ENCODE results near the gene GFPT2. TPM values are rescaled to one million over a fixed set of nuclear protein-coding genes. Genes with fewer than 3 reads are reported as not detected.

Gene GFPT2
- total and polyA plus RNA-seq, 2 of the 8 experiments (the other 6 are each of a cell fraction or from before 2014, with no cell fraction given): 83.7 to 143 TPM

DNA sequence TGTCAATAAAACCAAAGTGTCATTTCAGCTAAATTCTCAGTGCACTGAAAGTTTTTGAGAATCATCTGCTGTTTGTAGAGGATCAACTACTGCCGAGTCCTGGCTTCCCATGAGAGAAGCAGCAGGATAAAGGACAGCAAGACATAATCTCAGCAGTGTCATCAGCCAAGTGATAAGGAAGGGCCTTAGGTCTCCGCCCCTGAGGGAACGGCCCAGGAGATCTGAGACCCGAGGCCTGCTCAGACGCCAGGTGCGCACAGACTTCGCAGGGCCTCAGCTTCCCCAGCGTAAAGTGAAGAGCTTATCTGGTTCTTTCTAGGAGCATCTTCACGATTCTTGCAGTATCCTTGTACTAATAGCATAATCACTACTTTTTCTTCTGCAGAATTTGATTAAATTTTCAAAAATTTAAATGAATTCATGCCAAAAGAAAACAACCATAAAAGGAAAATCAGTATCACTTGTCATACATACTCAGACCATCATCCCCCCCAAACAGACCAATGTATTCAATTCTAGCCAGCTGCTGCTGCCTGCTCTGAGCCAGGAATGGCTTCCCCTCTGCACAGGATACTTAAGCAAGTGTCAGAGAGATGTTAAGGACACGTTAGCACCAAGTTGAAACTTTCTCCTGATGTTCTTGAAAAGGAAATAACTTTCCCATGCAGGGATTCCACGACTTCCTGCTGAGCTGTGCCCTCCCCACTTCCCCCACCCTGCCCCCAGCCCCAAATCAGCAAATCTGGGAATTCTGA is 2.2 kb downstream of the GFPT2 start:
- 77% methylated on average over 11 of the region's 11 CpGs; no CpG with 5 or more reads in 1 of the 2 experiments for WGBS, 2 experiments (ENCODE audit: extremely low coverage in 1 of 2, insufficient coverage in 1 of 2, insufficient read length in 1 of 2, insufficient replicate concordance in 2 of 2, low coverage in 1 of 2, low lambda C conversion rate in 2 of 2, missing lambda C conversion rate in 1 of 2)
- Histone ChIP-seq H4K91ac (replicated peaks; ENCODE audit: insufficient read length, low read length) (no peak overlapping the region), H3K4me1 (replicated peaks in 1 of 4; ENCODE audit: control insufficient read depth in 3 of 4, insufficient read depth in 4 of 4, low read length in 3 of 4) (peaks cover 18 to 47% (median 31%) of the 10 kb centered on the region in 4 experiments), H3K79me1 (ENCODE audit: low read depth, low read length) (peaks cover 28% of the 10 kb centered on the region), H3K79me2 (ENCODE audit: control insufficient read depth in 1 of 2, insufficient read depth in 2 of 2, low read length in 2 of 2) (peaks cover 5 to 70% of the 10 kb centered on the region in 2 experiments; a peak in 3 of 4 replicates), H2BK20ac (ENCODE audit: low read length) (no peak overlapping the region), H3K56ac (replicated peaks; ENCODE audit: insufficient read length, low read depth, low read length) (no peak overlapping the region), H3K4me3 (ENCODE audit: extremely low read depth in 1 of 4, insufficient read depth in 2 of 4, low read depth in 3 of 4, low read length in 4 of 4) (peak overlapping the region in 2 of 4 experiments; percentile 73 to 97; a peak in 6 of 8 replicates), H3K14ac (ENCODE audit: insufficient read length) (no peak overlapping the region), H2BK12ac (ENCODE audit: low read depth, low read length) (no peak overlapping the region), H3K27me3 (replicated peaks in 1 of 4; ENCODE audit: control insufficient read depth in 3 of 4, extremely low read depth in 1 of 4, insufficient read depth in 3 of 4, low read length in 3 of 4) (peaks cover 0 to 19% (median 17%) of the 10 kb centered on the region in 4 experiments; a peak in 5 of 7 replicates), H4K20me1 (replicated peaks in 1 of 2; ENCODE audit: control insufficient read depth in 1 of 2, insufficient read depth in 2 of 2, low read length in 2 of 2) (peaks cover 21 to 24% of the 10 kb centered on the region in 2 experiments), H3K4me2 (ENCODE audit: insufficient read depth in 1 of 2, low read depth in 2 of 2, low read length in 2 of 2) (peak overlapping the region; percentile 86 to 99), H2BK120ac (replicated peaks; ENCODE audit: low read depth, low read length) (no peak overlapping the region), H2AK5ac (ENCODE audit: low read depth, low read length) (no peak overlapping the region), H2BK5ac (ENCODE audit: low read depth, low read length) (peak overlapping the region; percentile 66; the same call in 1 of the 2 replicates), H3K27ac (ENCODE audit: low read depth, low read length) (no peak overlapping the region), H4K8ac (ENCODE audit: extremely low read depth, insufficient read depth, low read length) (no peak overlapping the region), H2AFZ (ENCODE audit: low read length) (no peak overlapping the region), H3K18ac (ENCODE audit: extremely low read depth, low read length) (no peak overlapping the region), H4K5ac (ENCODE audit: insufficient read length, low read depth, low read length) (no peak overlapping the region), H3K9me3 (ENCODE audit: insufficient read depth in 2 of 2, low read depth in 1 of 2, low read length in 1 of 2) (no peaks in the 10 kb centered on the region), H2BK15ac (ENCODE audit: low read length) (no peak overlapping the region), H3K4ac (replicated peaks; ENCODE audit: insufficient read length, low read depth, low read length) (no peak overlapping the region), H3K23me2 (ENCODE audit: low read depth, low read length) (peaks cover 14% of the 10 kb centered on the region; the same call in 1 of the 2 replicates), H3K9ac (replicated peaks in 1 of 4; ENCODE audit: extremely low read depth in 1 of 4, low read depth in 3 of 4, low read length in 3 of 4) (no peak overlapping the region), H3K36me3 (ENCODE audit: control insufficient read depth in 2 of 4, insufficient read depth in 4 of 4, low read length in 3 of 4) (peaks cover 0 to 3% (median 0%) of the 10 kb centered on the region in 4 experiments; a peak in 2 of 8 replicates), H3K23ac (ENCODE audit: insufficient read length) (no peak overlapping the region)
- DNase-seq (ENCODE audit: low read depth in 1 of 2, low spot score in 2 of 2) (no peak), FAIRE-seq (no peak)
- POLR2A ChIA-PET (ENCODE audit: partially characterized antibody): interaction anchor here (0.7 to 1.6 kb wide), 7 partner anchors 8 to 26 kb away, joined by 3 to 16 read pairs (median 3); no protein-coding TSS in a partner anchor
- CTCF ChIA-PET (ENCODE audit: partially characterized antibody): interaction anchor here (1.2 to 2.9 kb wide), 4 partner anchors 10 to 35 kb away, joined by 3 to 11 read pairs (median 4); no protein-coding TSS in a partner anchor
- TF ChIP-seq RNF2 (IDR thresholded peaks at IDR 0.05; ENCODE audit: borderline replicate concordance, low read depth, low read length, missing control alignments, poor library complexity, severe bottlenecking) (no peak), ASH2L (IDR thresholded peaks at IDR 0.05; ENCODE audit: low read length) (no peak), GTF2F1 (IDR thresholded peaks at IDR 0.05; ENCODE audit: borderline replicate concordance, low read depth, low read length) (no peak), BRCA1 (IDR thresholded peaks at IDR 0.05; ENCODE audit: low read depth, low read length) (no peak), ZNF274 (IDR thresholded peaks at IDR 0.05; ENCODE audit: borderline replicate concordance, extremely low read depth, low read length) (no peak), JUN (IDR thresholded peaks at IDR 0.05; ENCODE audit: low read depth, low read length) (no peak), BACH1 (IDR thresholded peaks at IDR 0.05; ENCODE audit: low read length) (no peak), RAD21 (IDR thresholded peaks at IDR 0.05 in 1 of 2, conservative IDR thresholded peaks at IDR 0.05 in 1 of 2; ENCODE audit: low read depth in 2 of 2, low read length in 2 of 2) (no peak)
- TF ChIP-seq, protein P1, sequence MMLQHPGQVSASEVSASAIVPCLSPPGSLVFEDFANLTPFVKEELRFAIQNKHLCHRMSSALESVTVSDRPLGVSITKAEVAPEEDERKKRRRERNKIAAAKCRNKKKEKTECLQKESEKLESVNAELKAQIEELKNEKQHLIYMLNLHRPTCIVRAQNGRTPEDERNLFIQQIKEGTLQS (IDR thresholded peaks at IDR 0.05; ENCODE audit: insufficient read depth, low read depth, low read length): no peak
- TF ChIP-seq, protein P2, sequence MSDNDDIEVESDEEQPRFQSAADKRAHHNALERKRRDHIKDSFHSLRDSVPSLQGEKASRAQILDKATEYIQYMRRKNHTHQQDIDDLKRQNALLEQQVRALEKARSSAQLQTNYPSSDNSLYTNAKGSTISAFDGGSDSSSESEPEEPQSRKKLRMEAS (IDR thresholded peaks at IDR 0.05): no peak

Measured in H1 (cell line).